Sigmoid colon (tissue), 7 donors: ENCODE data around the gene NUFIP1. TPM values are rescaled to one million over a fixed set of nuclear protein-coding genes. Genes with fewer than 3 reads are reported as not detected.
A peak's percentile ranks its signal among the peaks of the same experiment; 100 is the strongest.

Experiments
- DNase-seq: peaks from one replicate; pipeline ENCODE4 v3.0.0-alpha.2; 2019
- H3K27ac ChIP-seq, 4 donors: fragments of 200-600 bp; sonication (generic); one replicate each; pipeline ENCODE4 v1.5.1; 2016 to 2019; ENCODE audit warnings: mild to moderate bottlenecking in 1 of 4
- H3K27me3 ChIP-seq, 3 donors: fragments of 200-600 bp; sonication (generic); one replicate each; pipeline ENCODE4 v1.5.1; 2019; ENCODE audit warnings: mild to moderate bottlenecking in 1 of 3
- H3K36me3 ChIP-seq, 4 donors: fragments of 200-600 bp; sonication (generic); one replicate each; pipeline ENCODE4 v1.5.1; 2016 to 2019
- H3K4me1 ChIP-seq, 4 donors: fragments of 200-600 bp; sonication (generic); one replicate each; pipeline ENCODE4 v1.5.1; 2017 to 2019
- H3K4me3 ChIP-seq, 4 donors: fragments of 200-600 bp; sonication (generic); one replicate each; pipeline ENCODE4 v1.5.1; 2017 to 2019; ENCODE audit warnings: mild to moderate bottlenecking in 2 of 4, moderate library complexity in 1 of 4
- H3K9me3 ChIP-seq, 4 donors: fragments of 200-600 bp in 3 of 4; sonication (generic) in 3 of 4; one replicate each; pipeline versions ENCODE4 v1.5.1 to v1.6.1; 2013 to 2019
- CTCF ChIP-seq, 4 experiments: fragments of 450-650 bp in 3 of 4; fragments of 200-600 bp in 1 of 4; IDR thresholded peaks; one replicate each; pipeline ENCODE4 v1.5.1; 2016 to 2019; ENCODE audit warnings: antibody characterized with exemption in 4 of 4, mild to moderate bottlenecking in 3 of 4, moderate library complexity in 2 of 4
- EP300 ChIP-seq, 4 donors: sonication (generic); formaldehyde crosslinking; IDR thresholded peaks; one replicate each; pipeline ENCODE4 v1.6.1; 2017; ENCODE audit warnings: antibody characterized with exemption in 4 of 4
- POLR2A ChIP-seq, 2 donors: fragments of 450-650 bp; IDR thresholded peaks; one replicate each; pipeline ENCODE4 v1.6.1; 2016; ENCODE audit warnings: antibody characterized with exemption in 2 of 2, mild to moderate bottlenecking in 2 of 2, moderate library complexity in 2 of 2
- POLR2AphosphoS5 ChIP-seq, 4 donors: sonication (generic); formaldehyde crosslinking; IDR thresholded peaks; one replicate each; pipeline ENCODE4 v1.6.1; 2017; ENCODE audit warnings: antibody characterized with exemption in 4 of 4
- WGBS, 2 donors: extraction: QIAGEN DNeasy Blood & Tissue Kit; methylation state at CpG; one replicate each; pipeline ENCODE4 v1.1.7; 2013; 5-methylcytosine and 5-hydroxymethylcytosine counted together
- intact Hi-C: fragments of 100-400 bp; cut with DNase I; formaldehyde crosslinking; loops from one replicate; pipeline ENCODE4 v1.15.1; 2023
- polyA plus RNA-seq, 3 donors: library from polyadenylated mRNA; stranded (reverse); fragments of 200-250 nt; gene quantifications; one replicate each; pipeline ENCODE4 v1.2.3, GENCODE V29; 2013
- total RNA-seq, 4 donors: library from RNA; depleted of rRNA; stranded (reverse); fragments of >200 nt; gene quantifications; one replicate each; pipeline ENCODE4 v1.1.0, GENCODE V29; 2016
- donor health status: healthy with polysubstance abuse.
- donor health status: Bipolar disorder and iron deficiency.
- donor health status: healthy.

NUFIP1 gene
- total and polyA plus RNA-seq, 7 donors = 1.6 to 3.5 (median 2.7) TPM

GRCh38 chr13:44921931-44922758 is 67.1 kb downstream of the NUFIP1 start:
- intact Hi-C loops = no loop called here
- Histone ChIP-seq H3K27me3 (no peaks in the 10 kb centered on the region), H3K9me3 (no peaks in the 10 kb centered on the region), H3K4me3 (no peak overlapping the region), H3K4me1 (peaks cover 0 to 46% (median 36%) of the 10 kb centered on the region in 4 donors), H3K36me3 (no peaks in the 10 kb centered on the region), H3K27ac (peak overlapping the region; percentile 89 to 97 (median 93))
- DNase-seq = peak; percentile 79
- 10 to 47% methylated on average over 2 of the region's 2 CpGs for WGBS, 2 donors
- TF ChIP-seq EP300 (IDR thresholded peaks at IDR 0.05) = peak; percentile 35 to 93 (median 60)
- no peak for TF ChIP-seq POLR2A (IDR thresholded peaks at IDR 0.05)
- peak; percentile 61 to 80 (median 70) for TF ChIP-seq POLR2AphosphoS5 (IDR thresholded peaks at IDR 0.05)
- TF ChIP-seq CTCF (IDR thresholded peaks at IDR 0.05) = no peak

GRCh38 chr13:44921246-44921877 is 67.9 kb downstream of the NUFIP1 start:
- Histone ChIP-seq H3K4me1 (peaks cover 0 to 47% (median 37%) of the 10 kb centered on the region in 4 donors), H3K36me3 (no peaks in the 10 kb centered on the region), H3K27ac (peak overlapping the region; percentile 89 to 97 (median 93)), H3K27me3 (no peaks in the 10 kb centered on the region), H3K4me3 (no peak overlapping the region), H3K9me3 (no peaks in the 10 kb centered on the region)
- no peak for TF ChIP-seq CTCF (IDR thresholded peaks at IDR 0.05)
- TF ChIP-seq POLR2AphosphoS5 (IDR thresholded peaks at IDR 0.05) = no peak
- TF ChIP-seq POLR2A (IDR thresholded peaks at IDR 0.05) = no peak
- TF ChIP-seq EP300 (IDR thresholded peaks at IDR 0.05) = no peak
- WGBS, 2 donors = 89 to 91% methylated on average over 11 of the region's 11 CpGs
- intact Hi-C loops = no loop called here
- DNase-seq = no peak

GRCh38 chr13:44920013-44920412 is 69.3 kb downstream of the NUFIP1 start:
- H3K36me3 ChIP-seq = no peaks in the 10 kb centered on the region
- no peak for DNase-seq
- no peak for TF ChIP-seq EP300 (IDR thresholded peaks at IDR 0.05)
- no peak for TF ChIP-seq CTCF (IDR thresholded peaks at IDR 0.05)
- no peak for TF ChIP-seq POLR2A (IDR thresholded peaks at IDR 0.05)
- TF ChIP-seq POLR2AphosphoS5 (IDR thresholded peaks at IDR 0.05) = no peak
- peak overlapping the region; percentile 89 to 97 (median 93) for H3K27ac ChIP-seq
- H3K4me3 ChIP-seq = no peak overlapping the region
- no peaks in the 10 kb centered on the region for H3K27me3 ChIP-seq
- peaks cover 0 to 3% (median 0%) of the 10 kb centered on the region in 4 donors for H3K9me3 ChIP-seq
- WGBS, 2 donors = 95 to 97% methylated on average over 3 of the region's 3 CpGs
- intact Hi-C loops = no loop called here
- H3K4me1 ChIP-seq = peaks cover 0 to 47% (median 37%) of the 10 kb centered on the region in 4 donors

GRCh38 chr13:44919104-44919804 is 70.0 kb downstream of the NUFIP1 start:
- peak overlapping the region; percentile 30 to 52 (median 49) for H3K4me3 ChIP-seq
- intact Hi-C loops = loop anchor here (2.0 to 5.0 kb wide), 3 partner anchors 14 to 342 kb away; partner anchors contain the start of gene TSC22D1

More at GRCh38 chr13:44919104-44919804, 70.0 kb downstream of the NUFIP1 start:
- TF ChIP-seq EP300 (IDR thresholded peaks at IDR 0.05) (no peak), POLR2AphosphoS5 (IDR thresholded peaks at IDR 0.05) (no peak), CTCF (IDR thresholded peaks at IDR 0.05) (no peak), POLR2A (IDR thresholded peaks at IDR 0.05) (no peak)
- H3K27me3 ChIP-seq = no peaks in the 10 kb centered on the region
- no peak for DNase-seq
- no peaks in the 10 kb centered on the region for H3K36me3 ChIP-seq
- peaks cover 0 to 47% (median 37%) of the 10 kb centered on the region in 4 donors for H3K4me1 ChIP-seq
- WGBS, 2 donors = 89 to 93% methylated on average over 18 of the region's 18 CpGs
- H3K9me3 ChIP-seq = peaks cover 0 to 3% (median 0%) of the 10 kb centered on the region in 4 donors
- H3K27ac ChIP-seq = peak overlapping the region; percentile 89 to 97 (median 93)
